IMR-90 (cell line): Measurements from ENCODE around the gene RAC3. TPM values are rescaled to one million over a fixed set of nuclear protein-coding genes. Genes with fewer than 3 reads are reported as not detected.
A peak's percentile ranks its signal among the peaks of the same experiment; 100 is the strongest.

ENCODE experiments used
- ATAC-seq: fragments of 200-7000 bp; cut with Tn5 transposase; 2 replicates; pipeline ENCODE4 v1.9.1; 2020; ENCODE audit warnings: low read depth, mild to moderate bottlenecking, moderate library complexity
- BruUV-seq: library from RNA; stranded (reverse); fragments of 400-500 nt; replicated peaks from 2 replicates; lab custom pipeline; 2021; lab: Mats Ljungman, UMichigan
- CTCF ChIA-PET: fragments of 300-600 bp; formaldehyde crosslinking; extraction: SDS; loops from one replicate; lab custom pipeline; 2021; ENCODE audit warnings: antibody characterized with exemption; lab: Yijun Ruan, JAX
- POLR2A ChIA-PET: fragments of 300-600 bp; sonication (Branson Sonifier 250); formaldehyde crosslinking; loops from one replicate; lab custom pipeline; 2022; ENCODE audit warnings: antibody characterized with exemption; ENCODE audit not compliant: unreplicated experiment; lab: Charles Lee
- DNase-seq: peaks from one replicate; pipeline ENCODE4 v3.0.0; 2013
- H2AFZ ChIP-seq: replicated peaks from 2 replicates; pipeline ENCODE3; 2013; ENCODE audit warnings: low read length, mild to moderate bottlenecking; ENCODE audit not compliant: poor library complexity
- H2AK5ac ChIP-seq: 2 replicates; pipeline ENCODE4 v1.6.1; 2013; ENCODE audit warnings: low read depth, low read length, inconsistent platforms
- H2AK9ac ChIP-seq: replicated peaks from 2 replicates; pipeline ENCODE3; 2013; ENCODE audit warnings: mild to moderate bottlenecking, low read depth, low read length, moderate library complexity; ENCODE audit not compliant: poor library complexity
- H2BK120ac ChIP-seq: 2 replicates; pipeline ENCODE4 v1.6.1; 2013; ENCODE audit warnings: low read depth, low read length, inconsistent platforms
- H2BK15ac ChIP-seq: 3 replicates; pipeline ENCODE4 v1.6.1; 2013; ENCODE audit warnings: low read depth, low read length, inconsistent platforms
- H2BK20ac ChIP-seq: 2 replicates; pipeline ENCODE4 v1.6.1; 2013; ENCODE audit warnings: low read depth, mild to moderate bottlenecking, inconsistent platforms, low read length, moderate library complexity
- H2BK5ac ChIP-seq: 2 replicates; pipeline ENCODE4 v1.6.1; 2013; ENCODE audit warnings: mild to moderate bottlenecking, low read depth, low read length, inconsistent platforms; ENCODE audit not compliant: poor library complexity, severe bottlenecking
- H3K14ac ChIP-seq: replicated peaks from 2 replicates; pipeline ENCODE4 v1.6.1; 2013; ENCODE audit warnings: low read depth, low read length, inconsistent platforms
- H3K18ac ChIP-seq: 2 replicates; pipeline ENCODE4 v1.6.1; 2013; ENCODE audit warnings: low read depth, low read length, control low read depth
- H3K23ac ChIP-seq: 2 replicates; pipeline ENCODE4 v1.6.1; 2013; ENCODE audit warnings: low read depth, low read length, inconsistent platforms
- H3K27ac ChIP-seq: 2 replicates; pipeline ENCODE4 v1.5.1; 2013; ENCODE audit warnings: mild to moderate bottlenecking, control low read depth, low read length; ENCODE audit not compliant: insufficient read depth
- H3K27me3 ChIP-seq: 2 replicates; pipeline ENCODE4 v1.6.1; 2013; ENCODE audit warnings: low read length; ENCODE audit not compliant: control insufficient read depth, insufficient read depth
- H3K36me3 ChIP-seq: 2 replicates; pipeline ENCODE4 v1.6.1; 2013; ENCODE audit warnings: low read length, mixed read lengths; ENCODE audit not compliant: control insufficient read depth, insufficient read depth
- H3K4ac ChIP-seq: 2 replicates; pipeline ENCODE4 v1.6.1; 2013; ENCODE audit warnings: low read depth, low read length, inconsistent platforms
- H3K4me1 ChIP-seq: 2 replicates; pipeline ENCODE4 v1.6.1; 2013; ENCODE audit warnings: low read length, mixed read lengths; ENCODE audit not compliant: control insufficient read depth, insufficient read depth
- H3K4me2 ChIP-seq: 2 replicates; pipeline ENCODE4 v1.6.1; 2013; ENCODE audit warnings: low read depth, mild to moderate bottlenecking, control low read depth, low read length, moderate library complexity
- H3K4me3 ChIP-seq: 2 replicates; pipeline ENCODE4 v1.5.1; 2013; ENCODE audit warnings: low read depth, mild to moderate bottlenecking, control low read depth, low read length, moderate library complexity; ENCODE audit not compliant: insufficient read depth
- H3K56ac ChIP-seq: 2 replicates; pipeline ENCODE4 v1.6.1; 2013; ENCODE audit warnings: low read length, inconsistent platforms; ENCODE audit not compliant: insufficient read depth; ENCODE audit errors: extremely low read depth
- H3K79me1 ChIP-seq, 2 experiments: 2 replicates each; pipeline ENCODE4 v1.6.1; 2013; ENCODE audit warnings: low read length in 2 of 2, inconsistent platforms in 1 of 2, low read depth in 1 of 2
- H3K9ac ChIP-seq: 2 replicates; pipeline ENCODE4 v1.6.1; 2013; ENCODE audit warnings: low read depth, low read length, control low read depth
- H3K9me1 ChIP-seq: 2 replicates; pipeline ENCODE4 v1.6.1; 2013; ENCODE audit warnings: low read length, inconsistent platforms; ENCODE audit not compliant: insufficient read depth
- H3K9me3 ChIP-seq: 2 replicates; pipeline ENCODE4 v1.6.1; 2013; ENCODE audit warnings: low read length; ENCODE audit not compliant: control insufficient read depth, insufficient read depth
- H4K20me1 ChIP-seq: 2 replicates; pipeline ENCODE4 v1.6.1; 2013; ENCODE audit warnings: low read length, inconsistent platforms; ENCODE audit not compliant: insufficient read depth
- H4K5ac ChIP-seq: 2 replicates; pipeline ENCODE4 v1.6.1; 2013; ENCODE audit warnings: mild to moderate bottlenecking, low read depth, low read length, control low read depth
- H4K8ac ChIP-seq, 2 experiments: 2 replicates each; pipeline ENCODE4 v1.6.1; 2013; ENCODE audit warnings: low read depth in 2 of 2, low read length in 2 of 2, control low read depth in 1 of 2, inconsistent platforms in 1 of 2
- H4K91ac ChIP-seq: 2 replicates; pipeline ENCODE4 v1.6.1; 2013; ENCODE audit warnings: low read depth, low read length, inconsistent platforms; ENCODE audit not compliant: insufficient read depth
- CEBPB ChIP-seq: IDR thresholded peaks from 2 replicates; pipeline ENCODE4 v1.6.1; 2012; ENCODE audit warnings: low read depth, low read length, improper control_type of control experiment
- CHD1 ChIP-seq: IDR thresholded peaks from 2 replicates; pipeline ENCODE4 v1.6.1; 2012; ENCODE audit warnings: low read depth, low read length, improper control_type of control experiment
- FOS ChIP-seq: fragments of 150-350 bp; IDR thresholded peaks from 2 replicates; pipeline ENCODE4 v1.6.1; 2016; ENCODE audit warnings: low read depth, low read length
- MAFK ChIP-seq: IDR thresholded peaks from 2 replicates; pipeline ENCODE4 v1.6.1; 2012; ENCODE audit warnings: low read depth, low read length, improper control_type of control experiment
- MAZ ChIP-seq: IDR thresholded peaks from 2 replicates; pipeline ENCODE4 v1.6.1; 2012; ENCODE audit warnings: low read depth, mild to moderate bottlenecking, low read length, improper control_type of control experiment, moderate library complexity, borderline replicate concordance
- MXI1 ChIP-seq: IDR thresholded peaks from 2 replicates; pipeline ENCODE4 v1.6.1; 2012; ENCODE audit warnings: low read depth, mild to moderate bottlenecking, low read length, moderate library complexity, borderline replicate concordance
- RAD21 ChIP-seq: IDR thresholded peaks from 2 replicates; pipeline ENCODE4 v1.6.1; 2012; ENCODE audit warnings: low read length, improper control_type of control experiment
- RCOR1 ChIP-seq: IDR thresholded peaks from 2 replicates; pipeline ENCODE4 v1.6.1; 2012; ENCODE audit warnings: mild to moderate bottlenecking, low read length, improper control_type of control experiment; ENCODE audit not compliant: insufficient replicate concordance
- WGBS, 2 experiments: methylation state at CpG; one replicate each; pipeline versions ENCODE4 v1.1.5 to v1.1.7; 2013; ENCODE audit warnings: missing lambda C conversion rate in 2 of 2; ENCODE audit not compliant: insufficient read length in 1 of 2; ENCODE audit errors: extremely low coverage in 2 of 2; 5-methylcytosine and 5-hydroxymethylcytosine counted together
- dilution Hi-C: fragments of 300-500 bp; cut with HindIII; formaldehyde crosslinking; loops from one replicate; pipeline ENCODE4 v1.14.3; 2018; ENCODE audit warnings: low sequenced_read_pairs; ENCODE audit not compliant: unreplicated experiment
- in situ Hi-C: fragments of 300-500 bp; cut with MboI; formaldehyde crosslinking; loops from 3 replicates; pipeline ENCODE4 v1.14.3; 2019; ENCODE audit warnings: low sequenced_read_pairs, inconsistent platforms, mixed read lengths
- intact Hi-C: fragments of 100-400 bp; cut with micrococcal nuclease; formaldehyde crosslinking; loops from 2 replicates; pipeline ENCODE4 v1.10.0; 2022
- polyA plus RNA-seq, 3 experiments: library from polyadenylated mRNA; depleted of rRNA; stranded (reverse); fragments of >200 nt; gene quantifications; 2 replicates each; pipeline ENCODE4 v1.2.3, GENCODE V29; 2012; ENCODE audit warnings: low replicate concordance in 1 of 3
- total RNA-seq: library from RNA; depleted of rRNA; stranded (reverse); fragments of >200 nt; gene quantifications from 2 replicates; pipeline ENCODE4 v1.2.3, GENCODE V29; 2012
- TF ChIP-seq, protein P1 (sequence below): fragments of 150-350 bp; IDR thresholded peaks from 2 replicates; pipeline ENCODE4 v1.6.1; 2017; ENCODE audit warnings: mild to moderate bottlenecking, antibody characterized with exemption, low read length, low read depth
- TF ChIP-seq, protein P2 (sequence below): conservative IDR thresholded peaks from 2 replicates; pipeline ENCODE4 v1.5.1; 2012; ENCODE audit warnings: mild to moderate bottlenecking, low read depth, low read length, improper control_type of control experiment

Gene RAC3
- total and polyA plus RNA-seq, 2 of the 4 experiments (the other 2 are of a cell fraction), result 5.7 to 23.4 TPM

DNA sequence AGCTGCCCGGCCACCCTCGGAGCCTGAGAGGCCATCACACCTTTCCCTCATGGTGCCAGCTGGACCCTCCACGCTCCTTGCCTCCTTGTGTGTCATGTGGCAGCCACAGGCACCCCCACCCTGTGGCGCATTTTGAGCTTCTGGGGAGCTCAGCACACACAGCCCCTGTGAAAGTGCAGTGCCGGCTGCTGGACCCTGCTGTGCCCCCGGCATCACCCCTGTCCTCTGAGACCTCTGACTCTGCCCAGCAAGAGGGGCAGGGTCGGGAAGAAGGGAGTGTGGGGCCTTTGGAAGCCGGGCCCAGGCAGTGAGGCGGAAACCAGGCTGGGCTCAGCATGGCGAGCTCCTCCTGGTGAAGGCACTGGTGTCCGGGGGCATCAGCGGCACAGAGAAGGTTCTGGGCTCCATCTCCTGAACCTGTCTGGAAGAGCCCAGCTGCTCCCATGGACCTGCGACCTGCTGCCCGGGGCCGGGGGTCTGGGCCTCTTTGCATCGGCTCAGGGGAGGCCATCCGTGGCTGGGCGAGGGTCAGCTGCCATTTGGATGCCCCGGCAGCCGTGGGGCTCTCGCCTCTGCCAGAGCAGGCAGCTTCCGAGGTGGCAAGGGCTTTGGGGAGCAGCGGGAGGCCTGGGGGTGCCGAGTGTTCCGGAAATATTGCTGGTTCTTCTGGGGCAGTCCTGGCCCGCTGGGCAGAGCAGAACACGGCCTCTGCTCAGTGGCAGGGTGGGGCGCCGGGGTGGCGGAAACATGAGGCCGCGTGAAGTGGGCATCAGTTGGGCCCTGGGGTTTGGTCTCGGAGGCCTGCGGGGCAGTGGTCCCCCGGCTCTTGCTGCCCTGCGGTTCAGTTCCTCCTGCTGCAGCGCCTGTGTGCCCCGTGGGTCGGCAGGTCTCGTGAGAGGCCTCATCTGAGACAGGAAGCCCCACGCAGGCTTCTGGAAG is 26.7 kb upstream of the RAC3 start (continued):
- TF ChIP-seq FOS (no peak), CHD1 (no peak)

DNA sequence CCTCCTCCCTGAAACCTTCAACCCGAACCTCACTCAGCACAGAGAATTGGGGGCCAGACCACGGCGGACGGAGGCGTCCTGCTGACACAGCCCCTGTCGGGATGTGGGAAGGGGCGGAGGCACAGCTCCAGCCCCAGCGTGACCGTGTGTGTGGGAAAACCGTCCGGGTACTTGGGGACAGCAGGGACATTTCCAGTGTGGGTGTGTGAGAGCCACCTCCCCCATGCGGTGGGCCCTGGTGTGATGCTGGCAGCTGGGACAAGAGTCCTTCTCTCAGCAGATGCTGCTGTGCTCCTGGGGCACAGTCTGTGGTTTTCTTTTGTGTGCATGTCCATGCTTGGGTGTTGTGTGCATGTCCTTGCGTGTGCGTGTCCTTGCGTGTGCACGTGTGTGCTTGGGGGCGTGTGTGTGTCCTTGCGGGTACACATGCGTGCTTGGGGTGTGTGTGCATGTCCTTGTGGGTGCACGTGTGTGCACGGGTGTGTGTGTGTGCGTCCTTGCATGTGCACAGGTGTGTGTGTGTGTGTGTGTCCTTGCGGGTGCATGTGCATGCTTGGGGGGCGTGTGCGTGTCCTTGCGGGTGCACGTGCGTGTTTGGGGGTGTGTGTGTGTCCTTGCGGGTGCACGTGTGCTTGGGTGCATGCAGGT is 25.7 kb upstream of the RAC3 start:
- Histone ChIP-seq H3K4me1 (peaks cover 27% of the 10 kb centered on the region), H4K91ac (peak overlapping the region; percentile 46), H4K5ac (no peak overlapping the region), H3K18ac (no peak overlapping the region), H3K9ac (no peak overlapping the region), H3K9me3 (no peaks in the 10 kb centered on the region), H3K4ac (peak overlapping the region; percentile 69), H3K36me3 (no peaks in the 10 kb centered on the region), H3K27me3 (no peaks in the 10 kb centered on the region), H2BK5ac (no peak overlapping the region), H2AK5ac (peak overlapping the region; percentile 90), H3K9me1 (peaks cover 18% of the 10 kb centered on the region), H3K4me2 (no peak overlapping the region), H4K20me1 (peaks cover 3% of the 10 kb centered on the region; the same call in 1 of the 2 replicates), H3K79me1 (peaks cover 11 to 33% of the 10 kb centered on the region in 2 experiments; a peak in 3 of 4 replicates), H4K8ac (no peak overlapping the region), H2AK9ac (peak overlapping the region; percentile 84), H3K56ac (no peak overlapping the region), H3K14ac (peak overlapping the region; percentile 55; the same call in 1 of the 2 replicates), H3K27ac (no peak overlapping the region), H2BK15ac (no peak overlapping the region), H3K23ac (no peak overlapping the region), H2BK120ac (peak overlapping the region; percentile 25), H2AFZ (peak overlapping the region; percentile 1), H2BK20ac (no peak overlapping the region), H3K4me3 (no peak overlapping the region)
- CTCF ChIA-PET, result no interaction called here
- POLR2A ChIA-PET, result no interaction called here
- in situ Hi-C loops (no loop called here), dilution Hi-C loops (no loop called here), intact Hi-C loops (no loop called here)
- BruUV-seq, result no TSS peak
- ATAC-seq, result no peak
- no peak for DNase-seq
- 85% methylated on average over 15 of the region's 30 CpGs; no CpG with 5 or more reads in 1 of the 2 experiments for WGBS, 2 experiments
- TF ChIP-seq CEBPB (no peak), RCOR1 (no peak), MAFK (no peak), MXI1 (no peak), MAZ (no peak), FOS (no peak), CHD1 (no peak), RAD21 (no peak)
- TF ChIP-seq, protein P1, sequence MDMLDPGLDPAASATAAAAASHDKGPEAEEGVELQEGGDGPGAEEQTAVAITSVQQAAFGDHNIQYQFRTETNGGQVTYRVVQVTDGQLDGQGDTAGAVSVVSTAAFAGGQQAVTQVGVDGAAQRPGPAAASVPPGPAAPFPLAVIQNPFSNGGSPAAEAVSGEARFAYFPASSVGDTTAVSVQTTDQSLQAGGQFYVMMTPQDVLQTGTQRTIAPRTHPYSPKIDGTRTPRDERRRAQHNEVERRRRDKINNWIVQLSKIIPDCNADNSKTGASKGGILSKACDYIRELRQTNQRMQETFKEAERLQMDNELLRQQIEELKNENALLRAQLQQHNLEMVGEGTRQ, result no peak
- TF ChIP-seq, protein P2, sequence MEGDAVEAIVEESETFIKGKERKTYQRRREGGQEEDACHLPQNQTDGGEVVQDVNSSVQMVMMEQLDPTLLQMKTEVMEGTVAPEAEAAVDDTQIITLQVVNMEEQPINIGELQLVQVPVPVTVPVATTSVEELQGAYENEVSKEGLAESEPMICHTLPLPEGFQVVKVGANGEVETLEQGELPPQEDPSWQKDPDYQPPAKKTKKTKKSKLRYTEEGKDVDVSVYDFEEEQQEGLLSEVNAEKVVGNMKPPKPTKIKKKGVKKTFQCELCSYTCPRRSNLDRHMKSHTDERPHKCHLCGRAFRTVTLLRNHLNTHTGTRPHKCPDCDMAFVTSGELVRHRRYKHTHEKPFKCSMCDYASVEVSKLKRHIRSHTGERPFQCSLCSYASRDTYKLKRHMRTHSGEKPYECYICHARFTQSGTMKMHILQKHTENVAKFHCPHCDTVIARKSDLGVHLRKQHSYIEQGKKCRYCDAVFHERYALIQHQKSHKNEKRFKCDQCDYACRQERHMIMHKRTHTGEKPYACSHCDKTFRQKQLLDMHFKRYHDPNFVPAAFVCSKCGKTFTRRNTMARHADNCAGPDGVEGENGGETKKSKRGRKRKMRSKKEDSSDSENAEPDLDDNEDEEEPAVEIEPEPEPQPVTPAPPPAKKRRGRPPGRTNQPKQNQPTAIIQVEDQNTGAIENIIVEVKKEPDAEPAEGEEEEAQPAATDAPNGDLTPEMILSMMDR, result no peak
